ENCODE data around the gene SUSD3. TPM values are rescaled to one million over a fixed set of nuclear protein-coding genes. Genes with fewer than 3 reads are reported as not detected.

SUSD3 gene
- total and polyA plus RNA-seq, 7 experiments from 2014 or later, result 62.8 to 315 (median 78.8) TPM

DNA sequence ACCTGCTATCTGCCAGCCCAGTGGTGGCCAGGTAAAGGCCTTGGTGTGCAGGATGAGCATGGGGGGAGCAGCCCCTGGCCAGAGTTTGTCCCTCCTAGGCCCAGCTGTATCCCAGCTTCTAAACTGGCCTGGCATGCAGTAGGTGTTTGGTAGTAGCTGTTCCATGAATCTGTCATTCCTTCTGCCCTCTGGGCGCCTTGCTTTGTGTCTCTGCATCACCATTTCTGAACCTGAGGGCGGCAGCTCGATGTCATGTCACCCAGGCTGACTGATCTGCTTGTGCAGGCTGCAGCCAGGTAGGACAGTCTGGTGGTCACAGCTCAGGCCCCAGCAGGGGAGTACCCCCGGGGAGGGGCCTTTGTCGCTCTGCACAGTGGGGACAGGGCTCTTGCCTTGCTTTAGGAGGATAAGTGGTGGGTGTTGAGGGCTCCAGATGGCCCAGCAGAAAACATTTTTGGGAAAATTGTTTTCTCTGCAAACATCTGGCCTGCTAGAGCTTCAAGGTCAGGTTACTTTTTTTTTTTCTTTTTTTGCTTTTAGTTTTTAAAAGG, 4.6 kb upstream of the SUSD3 start:
- ChIA-PET POLR2A (interaction anchor here (0.7 to 10.5 kb wide), 12 partner anchors 8 to 403 kb away, joined by 3 to 74 read pairs (median 6); no protein-coding TSS in a partner anchor), CTCF (no interaction called here)
- Histone ChIP-seq H3K9me3 (ENCODE audit: control insufficient read depth in 2 of 3, low read length in 3 of 3) (no peaks in the 10 kb centered on the region), H3K27me3 (ENCODE audit: control insufficient read depth in 2 of 2, insufficient read depth in 2 of 2, low read length in 2 of 2) (no peaks in the 10 kb centered on the region), H3K36me3 (ENCODE audit: control insufficient read depth in 2 of 3, insufficient read depth in 3 of 3, low read length in 3 of 3) (no peaks in the 10 kb centered on the region), H3K4me3 (ENCODE audit: low read length) (no peak overlapping the region), H3K27ac (ENCODE audit: low read depth, low read length) (no peak overlapping the region), H3K4me1 (ENCODE audit: control insufficient read depth in 2 of 2, insufficient read depth in 2 of 2, low read length in 2 of 2) (peaks cover 9 to 23% of the 10 kb centered on the region in 2 donors)
- peaks cover 0 to 2% (median 0%) of the 10 kb centered on the region in 5 donors for H3K27me3 Mint-ChIP-seq
- no peaks in the 10 kb centered on the region for H3K36me3 Mint-ChIP-seq
- peaks cover 0 to 2% (median 0%) of the 10 kb centered on the region in 11 donors for H3K9me3 Mint-ChIP-seq
- H3K4me3 Mint-ChIP-seq, result no peak overlapping the region
- peaks cover 20 to 70% (median 54%) of the 10 kb centered on the region in 7 donors for H3K4me1 Mint-ChIP-seq
- intact Hi-C loops (cut with micrococcal nuclease), result no loop called here
- no peak for DNase-seq
- H3K27ac Mint-ChIP-seq, result peak overlapping the region in 7 of 9 donors; percentile 30 to 89 (median 64)
- ATAC-seq, result no peak

DNA sequence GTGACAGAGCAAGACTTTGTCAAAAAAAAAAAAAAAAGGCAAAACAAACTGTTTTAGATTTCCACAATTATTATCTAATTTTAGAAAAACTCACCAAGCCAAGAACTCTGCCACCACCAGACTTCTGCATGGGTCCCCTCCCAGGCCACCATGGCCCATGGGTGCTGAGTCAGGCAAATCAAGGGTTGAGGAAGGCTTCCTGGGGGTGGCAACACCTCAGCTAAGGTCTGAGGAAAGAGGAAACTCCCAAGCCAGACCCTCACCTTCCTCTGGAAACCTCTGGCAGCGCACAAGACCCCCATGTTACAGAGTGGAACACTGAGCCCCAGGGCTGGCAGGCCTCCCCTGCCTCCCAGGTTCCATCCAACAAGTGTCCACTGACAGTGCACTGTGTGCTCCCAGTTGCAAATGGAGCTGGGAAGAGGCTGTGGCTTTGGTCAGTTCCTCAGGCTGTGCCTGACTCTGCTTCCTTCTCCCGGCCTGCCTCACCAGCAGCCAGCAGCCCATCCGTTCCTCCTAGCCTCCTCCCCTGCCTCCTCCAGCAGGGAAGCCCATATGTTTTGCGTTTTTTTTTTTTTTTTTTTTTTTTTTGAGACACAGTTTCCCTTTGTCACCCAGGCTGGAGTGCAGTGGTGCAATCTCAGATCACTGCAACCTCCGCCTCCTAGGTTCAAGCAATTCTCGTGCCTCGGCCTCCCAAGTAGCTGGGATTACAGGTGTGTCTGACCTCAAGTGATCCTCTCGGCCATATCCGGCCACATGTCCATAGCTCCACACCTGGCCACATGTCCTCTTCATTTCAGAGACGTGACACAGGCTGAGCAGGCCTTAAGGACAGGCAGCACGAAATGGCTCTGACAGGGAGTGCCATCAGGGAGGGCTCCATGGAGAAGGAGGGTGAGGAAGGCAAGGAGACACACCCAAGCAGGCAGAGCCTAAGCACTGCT, 3.5 kb upstream of the SUSD3 start:
- peak overlapping the region in 8 of 9 donors; percentile 43 to 95 (median 87) for H3K27ac Mint-ChIP-seq
- peaks cover 0 to 4% (median 0%) of the 10 kb centered on the region in 11 donors for H3K9me3 Mint-ChIP-seq
- no peak overlapping the region for H3K4me3 ChIP-seq (ENCODE audit: low read length)
- no peaks in the 10 kb centered on the region for H3K27me3 ChIP-seq (ENCODE audit: control insufficient read depth in 2 of 2, insufficient read depth in 2 of 2, low read length in 2 of 2)
- H3K9me3 ChIP-seq (ENCODE audit: control insufficient read depth in 2 of 3, low read length in 3 of 3), result no peaks in the 10 kb centered on the region
- ATAC-seq, result no peak
- peak overlapping the region in 1 of 10 donors; percentile 0 for H3K4me3 Mint-ChIP-seq
- H3K4me1 ChIP-seq (ENCODE audit: control insufficient read depth in 2 of 2, insufficient read depth in 2 of 2, low read length in 2 of 2), result peaks cover 17 to 24% of the 10 kb centered on the region in 2 donors
- H3K27me3 Mint-ChIP-seq, result no peaks in the 10 kb centered on the region
- ChIA-PET POLR2A (interaction anchor here (0.6 to 10.5 kb wide), 12 partner anchors 10 to 102 kb away, joined by 3 to 74 read pairs (median 6); no protein-coding TSS in a partner anchor), CTCF (no interaction called here)
- H3K36me3 ChIP-seq (ENCODE audit: control insufficient read depth in 2 of 3, insufficient read depth in 3 of 3, low read length in 3 of 3), result no peaks in the 10 kb centered on the region
- peaks cover 0 to 5% (median 0%) of the 10 kb centered on the region in 5 donors for H3K36me3 Mint-ChIP-seq
- peaks cover 17 to 62% (median 47%) of the 10 kb centered on the region in 7 donors for H3K4me1 Mint-ChIP-seq
- DNase-seq, result no peak
- intact Hi-C loops (cut with micrococcal nuclease), result no loop called here
- H3K27ac ChIP-seq (ENCODE audit: low read depth, low read length), result peak overlapping the region; percentile 3

DNA sequence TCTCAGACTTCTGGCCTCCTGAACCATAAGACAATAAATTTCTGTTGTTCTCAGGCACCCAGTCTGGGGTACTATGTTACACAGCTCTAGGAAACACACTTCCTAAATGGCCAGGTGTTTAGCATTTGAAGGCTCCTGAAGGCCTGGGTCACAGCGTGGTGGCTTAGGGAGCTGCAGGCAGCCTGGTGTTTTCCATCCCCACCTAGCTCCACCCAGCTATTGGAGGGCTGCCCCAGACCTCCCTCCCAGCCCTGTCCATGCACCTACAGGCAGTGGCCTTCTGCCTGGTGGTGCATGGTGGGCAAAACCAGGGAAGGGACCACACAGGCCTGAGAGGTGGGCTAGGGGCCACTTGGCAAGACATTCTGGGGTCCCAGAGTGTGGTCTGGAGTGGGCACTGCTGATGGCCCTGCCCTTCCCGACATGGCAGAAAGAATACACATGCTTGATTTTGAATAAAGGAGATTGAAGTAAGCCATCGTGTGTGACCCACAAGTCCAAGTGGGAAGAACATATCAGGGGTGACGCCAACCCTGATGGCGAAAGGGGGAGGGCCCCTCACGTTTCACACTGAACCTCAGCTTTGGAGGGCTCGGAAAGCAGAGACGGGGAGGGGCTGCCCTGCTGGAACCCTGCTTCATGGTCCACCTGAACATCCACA, 1.3 kb upstream of the SUSD3 start:
- Histone ChIP-seq H3K27me3 (ENCODE audit: control insufficient read depth in 2 of 2, insufficient read depth in 2 of 2, low read length in 2 of 2) (no peaks in the 10 kb centered on the region), H3K27ac (ENCODE audit: low read depth, low read length) (peak overlapping the region; percentile 88), H3K4me1 (ENCODE audit: control insufficient read depth in 2 of 2, insufficient read depth in 2 of 2, low read length in 2 of 2) (peaks cover 38 to 46% of the 10 kb centered on the region in 2 donors), H3K36me3 (ENCODE audit: control insufficient read depth in 2 of 3, insufficient read depth in 3 of 3, low read length in 3 of 3) (no peaks in the 10 kb centered on the region), H3K9me3 (ENCODE audit: control insufficient read depth in 2 of 3, low read length in 3 of 3) (no peaks in the 10 kb centered on the region), H3K4me3 (ENCODE audit: low read length) (no peak overlapping the region)
- Mint-ChIP-seq H3K4me3 (peak overlapping the region in 9 of 10 donors; percentile 47 to 88 (median 76)), H3K4me1 (peaks cover 32 to 76% (median 63%) of the 10 kb centered on the region in 7 donors), H3K27ac (peak overlapping the region; percentile 62 to 95 (median 89)), H3K27me3 (no peaks in the 10 kb centered on the region), H3K36me3 (peaks cover 0 to 14% (median 4%) of the 10 kb centered on the region in 5 donors), H3K9me3 (peaks cover 0 to 4% (median 0%) of the 10 kb centered on the region in 11 donors)
- intact Hi-C loops (cut with micrococcal nuclease), result no loop called here
- ChIA-PET POLR2A (interaction anchor here (0.9 to 10.5 kb wide), 9 partner anchors 8 to 94 kb away, joined by 3 to 74 read pairs (median 5); no protein-coding TSS in a partner anchor), CTCF (interaction anchor here (1.0 kb wide), 1 partner anchor 39 kb away, joined by 3 read pairs; no protein-coding TSS in a partner anchor)
- ATAC-seq, result no peak
- no peak for DNase-seq

DNA sequence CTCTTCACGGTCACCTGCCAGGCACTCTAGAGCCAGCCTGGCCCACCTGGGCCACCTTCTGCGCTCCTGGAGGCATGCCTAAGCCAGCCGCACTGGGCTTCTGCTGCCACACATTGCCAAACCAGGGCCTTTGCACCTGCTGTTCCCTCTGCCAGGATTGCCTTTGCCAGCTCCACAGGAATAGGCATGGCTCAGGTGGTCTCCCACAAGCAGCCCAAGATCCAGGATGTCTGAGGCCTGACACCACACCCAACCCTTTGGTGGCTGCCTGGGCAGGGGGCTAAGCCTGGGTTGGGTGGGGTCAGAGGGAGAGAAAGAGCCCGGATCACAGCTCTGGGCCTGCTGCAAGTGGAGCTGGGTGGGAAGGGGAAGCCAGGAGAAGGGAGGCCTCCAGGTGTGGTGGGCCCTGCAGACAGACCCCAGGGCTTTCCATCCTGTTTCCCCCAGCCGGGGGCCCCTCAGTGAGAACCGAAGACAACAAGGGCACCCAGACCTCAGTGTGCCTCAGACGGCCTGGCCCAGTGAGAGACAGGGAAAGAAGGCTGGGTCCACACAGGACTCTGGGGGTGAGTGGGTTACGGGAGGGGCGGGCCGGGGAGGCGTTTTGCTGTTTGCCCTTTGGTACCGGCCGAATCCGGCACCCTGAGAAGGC, 672 bp upstream of the SUSD3 start:
- H3K4me3 ChIP-seq (ENCODE audit: low read length), result no peak overlapping the region
- no peak for DNase-seq

DNA sequence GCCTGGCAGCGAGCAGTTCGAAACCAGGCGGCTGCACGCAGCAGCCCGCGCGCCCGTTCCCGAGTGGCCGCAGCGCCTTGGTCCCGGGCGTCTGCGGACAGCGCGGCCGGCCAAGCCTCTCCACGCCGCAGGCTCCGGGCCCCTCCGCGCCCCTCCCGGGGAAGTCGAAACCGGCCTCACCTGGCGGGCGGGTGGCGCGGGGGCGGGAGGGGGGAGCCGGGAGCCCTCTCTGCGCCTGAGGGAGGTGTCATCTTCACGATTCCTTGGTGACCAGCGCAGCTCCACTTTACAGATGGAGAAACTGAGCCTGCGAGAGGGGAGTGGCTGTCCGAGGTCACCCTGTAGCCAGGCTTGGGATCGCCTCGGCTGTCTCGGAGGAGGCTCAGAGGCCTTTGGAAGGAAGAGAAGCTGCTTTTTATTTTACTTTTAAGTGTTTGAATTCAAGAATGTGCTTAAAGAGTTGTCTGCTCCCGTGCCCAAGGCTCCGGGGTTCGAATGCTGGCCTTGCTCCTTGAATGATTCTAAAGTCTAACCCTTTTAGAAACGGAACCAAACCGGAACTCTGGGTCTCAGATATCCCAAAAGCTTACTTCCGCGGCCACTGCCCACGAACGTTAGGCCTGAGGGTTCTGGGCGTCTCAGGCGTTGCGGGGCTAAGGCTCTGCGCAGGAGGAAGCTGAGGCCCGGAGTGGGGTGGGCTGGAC, 662 bp downstream of the SUSD3 start:
- Histone ChIP-seq H3K27ac (ENCODE audit: low read depth, low read length) (peak overlapping the region; percentile 88), H3K4me1 (ENCODE audit: control insufficient read depth in 2 of 2, insufficient read depth in 2 of 2, low read length in 2 of 2) (peaks cover 57 to 58% of the 10 kb centered on the region in 2 donors), H3K36me3 (ENCODE audit: control insufficient read depth in 2 of 3, insufficient read depth in 3 of 3, low read length in 3 of 3) (peaks cover 0 to 5% (median 0%) of the 10 kb centered on the region in 3 experiments), H3K4me3 (ENCODE audit: low read length) (peak overlapping the region; percentile 90), H3K9me3 (ENCODE audit: control insufficient read depth in 2 of 3, low read length in 3 of 3) (no peaks in the 10 kb centered on the region), H3K27me3 (ENCODE audit: control insufficient read depth in 2 of 2, insufficient read depth in 2 of 2, low read length in 2 of 2) (no peaks in the 10 kb centered on the region)
- Mint-ChIP-seq H3K4me3 (peak overlapping the region; percentile 93 to 97 (median 94)), H3K9me3 (peaks cover 0 to 4% (median 0%) of the 10 kb centered on the region in 11 donors), H3K36me3 (peaks cover 0 to 19% (median 10%) of the 10 kb centered on the region in 5 donors), H3K4me1 (peaks cover 37 to 78% (median 72%) of the 10 kb centered on the region in 7 donors), H3K27me3 (no peaks in the 10 kb centered on the region), H3K27ac (peak overlapping the region; percentile 97 to 100 (median 99))
- ChIA-PET POLR2A (interaction anchor here (0.6 to 10.5 kb wide), 27 partner anchors 9 to 250 kb away, joined by 3 to 365 read pairs (median 5); partner anchors contain the start of gene CARD19), CTCF (interaction anchor here (1.0 to 1.1 kb wide), 2 partner anchors 50 to 55 kb away, joined by 6 read pairs; no protein-coding TSS in a partner anchor)
- peak; percentile 18 for ATAC-seq
- intact Hi-C loops (cut with micrococcal nuclease), result loop anchor here (1.0 to 2.0 kb wide), 2 partner anchors 31 to 76 kb away; partner anchors contain the start of gene NINJ1 (in 1 of the 2)
- peak in 1 of 9 donors; percentile 43 for DNase-seq

More for the DNA sequence above, 672 bp upstream of the SUSD3 start:
- Histone ChIP-seq H3K4me1 (ENCODE audit: control insufficient read depth in 2 of 2, insufficient read depth in 2 of 2, low read length in 2 of 2) (peaks cover 45 to 52% of the 10 kb centered on the region in 2 donors), H3K27ac (ENCODE audit: low read depth, low read length) (peak overlapping the region; percentile 88), H3K27me3 (ENCODE audit: control insufficient read depth in 2 of 2, insufficient read depth in 2 of 2, low read length in 2 of 2) (no peaks in the 10 kb centered on the region), H3K36me3 (ENCODE audit: control insufficient read depth in 2 of 3, insufficient read depth in 3 of 3, low read length in 3 of 3) (no peaks in the 10 kb centered on the region), H3K9me3 (ENCODE audit: control insufficient read depth in 2 of 3, low read length in 3 of 3) (no peaks in the 10 kb centered on the region)
- Mint-ChIP-seq H3K4me3 (peak overlapping the region; percentile 58 to 88 (median 78)), H3K36me3 (peaks cover 0 to 17% (median 4%) of the 10 kb centered on the region in 5 donors), H3K27me3 (no peaks in the 10 kb centered on the region), H3K4me1 (peaks cover 36 to 79% (median 68%) of the 10 kb centered on the region in 7 donors), H3K9me3 (peaks cover 0 to 4% (median 0%) of the 10 kb centered on the region in 11 donors), H3K27ac (peak overlapping the region; percentile 77 to 95 (median 89))
- CTCF ChIA-PET, result no interaction called here
- intact Hi-C loops (cut with micrococcal nuclease), result loop anchor here (1.0 to 2.0 kb wide), 4 partner anchors 30 to 77 kb away; partner anchors contain the start of genes CARD19 (in 1 of the 2) and NINJ1 (in 1 of the 2)
- POLR2A ChIA-PET, result interaction anchor here (0.6 to 10.5 kb wide), 8 partner anchors 8 to 58 kb away, joined by 3 to 74 read pairs (median 4); no protein-coding TSS in a partner anchor
- peak; percentile 25 for ATAC-seq

Data from naive thymus-derived CD4-positive, alpha-beta T cell (primary cell).